HCT116 (cell line): ENCODE results near the gene MOV10L1. TPM values are rescaled to one million over a fixed set of nuclear protein-coding genes. Genes with fewer than 3 reads are reported as not detected.

Experiments used
- ATAC-seq: fragments of 200-7000 bp; cut with Tn5 transposase; 2 replicates; pipeline ENCODE4 v1.9.1; 2020; ENCODE audit warnings: mild to moderate bottlenecking, moderate library complexity
- BruUV-seq: library from RNA; stranded (reverse); fragments of 400-500 nt; replicated peaks from 2 replicates; lab custom pipeline; 2021; lab: Mats Ljungman, UMichigan
- CTCF ChIA-PET: fragments of 300-600 bp; sonication (Branson Sonifier 250); formaldehyde crosslinking; loops from one replicate; lab custom pipeline; 2021; ENCODE audit warnings: antibody characterized with exemption; lab: Charles Lee
- POLR2A ChIA-PET: fragments of 300-600, 350-600 bp; sonication (Branson Sonifier 250); formaldehyde crosslinking; loops from one replicate; lab custom pipeline; 2021; ENCODE audit warnings: antibody characterized with exemption; lab: Charles Lee
- RAD21 ChIA-PET, 2 experiments: fragments of 300-600 bp; sonication (Branson Sonifier 250); formaldehyde crosslinking; loops; one replicate each; lab custom pipeline; 2023; ENCODE audit warnings: low total read pairs in 2 of 2; ENCODE audit not compliant: uncharacterized antibody in 2 of 2, unreplicated experiment in 2 of 2, low non-redundant PET in 1 of 2; lab: Charles Lee
- DNase-seq: peaks from one replicate; pipeline ENCODE4 v3.0.0-alpha.2; 2010; ENCODE audit warnings: low read depth, low spot score
- H2AFZ ChIP-seq: fragments of 200-600 bp; shearing (Covaris generic), sonication (generic); 2 replicates; pipeline ENCODE4 v1.6.1; 2017; ENCODE audit warnings: low read depth, mixed run types, mixed read lengths, antibody characterized with exemption, low read length; ENCODE audit not compliant: poor library complexity, severe bottlenecking
- H3K27ac ChIP-seq: 2 replicates; pipeline ENCODE4 v1.5.1; 2012; ENCODE audit warnings: low read depth, low read length
- H3K27me3 ChIP-seq: fragments of 200-600 bp; sonication (generic); 2 replicates; pipeline ENCODE4 v1.6.1; 2016; ENCODE audit warnings: mixed run types, low read length, mixed read lengths; ENCODE audit not compliant: insufficient read depth
- H3K36me3 ChIP-seq, 2 experiments: fragments of 200-500 bp in 1 of 2; fragments of 200-600 bp in 1 of 2; sonication (Bioruptor generic) in 1 of 2; sonication (generic) in 1 of 2; 2 replicates each; pipeline versions ENCODE4 v1.5.1 to v1.6.1; 2014 to 2016; ENCODE audit warnings: low read length in 2 of 2, inconsistent platforms in 1 of 2, mixed read lengths in 1 of 2, mixed run types in 1 of 2; ENCODE audit not compliant: insufficient read depth in 2 of 2, control insufficient read depth in 1 of 2
- H3K4me1 ChIP-seq, 2 experiments: fragments of 200-600 bp in 1 of 2; sonication (generic) in 1 of 2; 2 replicates each; pipeline versions ENCODE4 v1.5.1 to v1.6.1; 2012 to 2017; ENCODE audit warnings: low read length in 2 of 2, inconsistent platforms in 1 of 2, mild to moderate bottlenecking in 1 of 2, mixed read lengths in 1 of 2, mixed run types in 1 of 2, moderate library complexity in 1 of 2; ENCODE audit not compliant: insufficient read depth in 2 of 2, control insufficient read depth in 1 of 2
- H3K4me2 ChIP-seq: fragments of 200-600 bp; sonication (generic); 2 replicates; pipeline ENCODE4 v1.6.1; 2017; ENCODE audit warnings: mixed run types, low read length, mixed read lengths
- H3K4me3 ChIP-seq, 2 experiments: fragments of 200-600 bp in 1 of 2; sonication (generic) in 1 of 2; replicated peaks in 1 of 2; 2 replicates each; pipeline ENCODE4 v1.5.1; 2011 to 2016; ENCODE audit warnings: low read length in 2 of 2, control low read depth in 1 of 2, low read depth in 1 of 2, mild to moderate bottlenecking in 1 of 2, mixed read lengths in 1 of 2, mixed run types in 1 of 2
- H3K79me2 ChIP-seq: fragments of 200-600 bp; sonication (generic); 2 replicates; pipeline ENCODE4 v1.6.1; 2017; ENCODE audit warnings: mild to moderate bottlenecking, mixed run types, low read length, moderate library complexity, mixed read lengths; ENCODE audit not compliant: insufficient read depth
- H3K9ac ChIP-seq: fragments of 200-600 bp; sonication (generic); 2 replicates; pipeline ENCODE4 v1.6.1; 2016; ENCODE audit warnings: low read length, mixed read lengths
- H3K9me2 ChIP-seq: fragments of 200-600 bp; sonication (generic), shearing (Covaris generic); 2 replicates; pipeline ENCODE4 v1.6.1; 2017; ENCODE audit warnings: mixed run types, mild to moderate bottlenecking, moderate library complexity; ENCODE audit not compliant: insufficient read depth
- H3K9me3 ChIP-seq, 2 experiments: fragments of 200-500 bp in 1 of 2; fragments of 200-600 bp in 1 of 2; sonication (Bioruptor generic) in 1 of 2; sonication (generic) in 1 of 2; 2 replicates each; pipeline ENCODE4 v1.6.1; 2014 to 2017; ENCODE audit warnings: low read length in 2 of 2, mixed read lengths in 2 of 2, inconsistent platforms in 1 of 2, low read depth in 1 of 2, mild to moderate bottlenecking in 1 of 2, mixed run types in 1 of 2, moderate library complexity in 1 of 2; ENCODE audit not compliant: control insufficient read depth in 1 of 2, insufficient read depth in 1 of 2
- H4K20me1 ChIP-seq: fragments of 200-600 bp; sonication (generic), shearing (Covaris generic); 2 replicates; pipeline ENCODE4 v1.6.1; 2017; ENCODE audit warnings: mixed run types, mild to moderate bottlenecking, moderate library complexity; ENCODE audit not compliant: insufficient read depth
- CBX3 ChIP-seq: IDR thresholded peaks from 2 replicates; pipeline ENCODE4 v1.6.1; 2012; ENCODE audit warnings: low read depth
- CEBPB ChIP-seq: IDR thresholded peaks from 2 replicates; pipeline ENCODE4 v1.6.1; 2012; ENCODE audit warnings: low read depth
- ELF1 ChIP-seq: IDR thresholded peaks from 2 replicates; pipeline ENCODE4 v1.6.1; 2012; ENCODE audit warnings: low read depth, borderline replicate concordance
- EZH2 ChIP-seq: fragments of 200-600 bp; sonication (generic); IDR thresholded peaks from 2 replicates; pipeline ENCODE4 v1.6.1; 2017; ENCODE audit warnings: antibody characterized with exemption, mixed run types
- FOSL1 ChIP-seq: IDR thresholded peaks from 2 replicates; pipeline ENCODE4 v1.6.1; 2012; ENCODE audit warnings: low read depth
- JUND ChIP-seq: IDR thresholded peaks from 2 replicates; pipeline ENCODE4 v1.6.1; 2012
- POLR2A ChIP-seq: IDR thresholded peaks from 2 replicates; pipeline ENCODE4 v1.7.0; 2011; ENCODE audit warnings: borderline replicate concordance; ENCODE audit not compliant: insufficient read depth, insufficient read length; ENCODE audit errors: extremely low read depth
- RAD21 ChIP-seq: IDR thresholded peaks from 2 replicates; pipeline ENCODE4 v1.6.1; 2012; ENCODE audit warnings: low read depth, mild to moderate bottlenecking
- SIN3A ChIP-seq: IDR thresholded peaks from 2 replicates; pipeline ENCODE4 v1.6.1; 2012; ENCODE audit warnings: low read depth
- SRF ChIP-seq: IDR thresholded peaks from 2 replicates; pipeline ENCODE4 v1.6.1; 2012; ENCODE audit warnings: low read depth
- TCF7L2 ChIP-seq: IDR thresholded peaks from 2 replicates; pipeline ENCODE4 v1.7.0; 2011; ENCODE audit warnings: borderline replicate concordance, inconsistent platforms; ENCODE audit not compliant: insufficient read depth, insufficient read length; ENCODE audit errors: extremely low read depth
- YY1 ChIP-seq: IDR thresholded peaks from 2 replicates; pipeline ENCODE4 v1.6.1; 2011; ENCODE audit warnings: low read length, low read depth, moderate library complexity, mild to moderate bottlenecking; ENCODE audit not compliant: insufficient replicate concordance; ENCODE audit errors: extremely low read depth
- ZFX ChIP-seq: fragments of 450-650 bp; IDR thresholded peaks from 2 replicates; pipeline ENCODE4 v1.6.1; 2017
- ZNF274 ChIP-seq: fragments of 200-500 bp; sonication (Bioruptor generic); IDR thresholded peaks from 2 replicates; pipeline ENCODE4 v1.6.1; 2014; ENCODE audit warnings: mild to moderate bottlenecking, low read depth, low read length, inconsistent platforms
- intact Hi-C: fragments of 100-400 bp; cut with micrococcal nuclease; formaldehyde crosslinking; loops from 2 replicates; pipeline ENCODE4 v1.10.0; 2022
- total RNA-seq: library from RNA; stranded (reverse); gene quantifications from one replicate; pipeline ENCODE4 v1.2.1, GENCODE V29; 2021; ENCODE audit not compliant: unreplicated experiment
- TF ChIP-seq, protein P1 (sequence below): IDR thresholded peaks from 2 replicates; pipeline ENCODE4 v1.6.1; 2012
- TF ChIP-seq, protein P2 (sequence below): IDR thresholded peaks from 2 replicates; pipeline ENCODE4 v1.6.1; 2011; ENCODE audit warnings: mild to moderate bottlenecking, low read length, moderate library complexity; ENCODE audit not compliant: insufficient replicate concordance; ENCODE audit errors: extremely low read depth
- TF ChIP-seq, protein P3 (sequence below): IDR thresholded peaks from 2 replicates; pipeline ENCODE4 v1.6.1; 2012

Gene MOV10L1
- total RNA-seq, 1 experiment from 2014 or later: not detected

DNA sequence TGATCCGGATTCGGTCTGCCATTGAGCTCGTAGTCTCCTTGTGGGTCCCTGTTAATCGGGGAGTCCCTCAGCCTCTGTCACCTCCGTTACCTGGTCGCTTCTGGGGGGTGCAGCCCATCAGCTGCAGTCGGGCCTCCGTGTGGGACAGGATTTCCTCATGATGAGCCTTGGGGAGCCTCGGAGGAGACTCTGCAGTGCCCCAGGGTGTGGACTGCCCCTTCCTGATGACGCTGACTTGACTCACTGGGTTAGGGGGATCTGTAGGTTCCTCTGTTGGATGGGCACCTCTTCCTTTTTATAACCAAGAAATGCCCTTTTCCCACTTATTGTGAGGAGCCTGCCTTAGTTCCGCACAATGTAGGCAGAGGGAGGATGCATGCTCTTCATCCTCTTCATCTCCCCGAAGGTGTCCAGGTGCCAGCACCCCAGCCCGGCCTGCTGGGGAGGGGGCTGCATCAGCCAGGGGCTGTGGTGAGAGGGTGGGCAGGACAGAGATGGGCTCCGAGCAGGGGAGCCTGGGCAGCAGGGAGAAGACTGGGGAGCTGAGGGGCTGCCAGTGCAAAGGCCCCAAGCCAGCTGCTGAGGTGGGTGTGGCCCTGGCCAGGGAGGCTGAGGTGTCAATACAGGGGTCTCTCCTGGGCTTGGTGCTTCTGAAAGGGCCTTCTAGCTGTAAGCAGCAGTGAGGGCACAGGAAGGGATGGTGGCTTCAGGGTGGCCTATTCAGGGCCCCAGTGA, 18.2 kb upstream of the MOV10L1 start:
- no peak overlapping the region for H3K4me2 ChIP-seq
- peaks cover 0 to 11% of the 10 kb centered on the region in 2 experiments; a peak in 2 of 4 replicates for H3K4me1 ChIP-seq
- ChIA-PET RAD21 (no interaction called here), CTCF (no interaction called here), POLR2A (no interaction called here)
- no peak overlapping the region for H2AFZ ChIP-seq
- no peak overlapping the region for H3K27ac ChIP-seq
- no peak overlapping the region for H3K9ac ChIP-seq
- H3K36me3 ChIP-seq: no peaks in the 10 kb centered on the region
- H3K9me3 ChIP-seq: no peaks in the 10 kb centered on the region
- H3K27me3 ChIP-seq: no peaks in the 10 kb centered on the region
- DNase-seq: no peak
- H4K20me1 ChIP-seq: no peaks in the 10 kb centered on the region
- no peak for ATAC-seq
- BruUV-seq: no TSS peak
- H3K4me3 ChIP-seq: no peak overlapping the region
- H3K79me2 ChIP-seq: no peaks in the 10 kb centered on the region
- TF ChIP-seq RAD21 (no peak), JUND (no peak), SRF (no peak), SIN3A (no peak), POLR2A (no peak)
- TF ChIP-seq, protein P1, sequence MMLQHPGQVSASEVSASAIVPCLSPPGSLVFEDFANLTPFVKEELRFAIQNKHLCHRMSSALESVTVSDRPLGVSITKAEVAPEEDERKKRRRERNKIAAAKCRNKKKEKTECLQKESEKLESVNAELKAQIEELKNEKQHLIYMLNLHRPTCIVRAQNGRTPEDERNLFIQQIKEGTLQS: no peak
- no peaks in the 10 kb centered on the region for H3K9me2 ChIP-seq
- intact Hi-C loops: no loop called here

DNA sequence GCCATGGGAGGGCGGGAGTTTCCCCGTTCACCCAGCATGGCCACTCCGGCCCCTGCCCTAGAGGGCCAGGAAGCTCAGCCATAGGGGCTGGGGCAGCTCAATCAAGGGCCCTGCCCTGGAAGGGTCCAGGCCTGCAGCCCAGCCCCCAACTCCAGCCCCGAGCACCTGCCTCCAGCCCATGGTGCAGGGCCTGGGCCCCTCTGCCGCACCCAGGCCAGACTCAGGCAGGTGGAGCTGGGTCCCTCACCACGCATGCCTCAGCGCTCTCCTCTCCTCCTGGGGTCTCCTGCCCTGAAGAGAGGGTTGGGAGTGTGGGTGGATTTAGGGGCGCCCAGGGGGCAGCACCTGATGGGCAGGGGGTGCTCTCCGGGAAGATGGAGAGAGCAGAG, 17.6 kb upstream of the MOV10L1 start:
- ChIA-PET POLR2A (no interaction called here), CTCF (no interaction called here), RAD21 (no interaction called here)
- intact Hi-C loops: no loop called here
- H4K20me1 ChIP-seq: no peaks in the 10 kb centered on the region
- no peak overlapping the region for H3K4me2 ChIP-seq
- H3K9me3 ChIP-seq: no peaks in the 10 kb centered on the region
- H3K79me2 ChIP-seq: no peaks in the 10 kb centered on the region
- no peak overlapping the region for H2AFZ ChIP-seq
- no peak overlapping the region for H3K4me3 ChIP-seq
- H3K9me2 ChIP-seq: no peaks in the 10 kb centered on the region
- H3K4me1 ChIP-seq: peaks cover 0 to 11% of the 10 kb centered on the region in 2 experiments; a peak in 2 of 4 replicates
- H3K27me3 ChIP-seq: no peaks in the 10 kb centered on the region
- no peak for ATAC-seq
- H3K27ac ChIP-seq: no peak overlapping the region
- TF ChIP-seq FOSL1: no peak
- TF ChIP-seq ELF1: no peak
- no peak for TF ChIP-seq ZNF274
- no peak for TF ChIP-seq ZFX
- TF ChIP-seq, protein P2, sequence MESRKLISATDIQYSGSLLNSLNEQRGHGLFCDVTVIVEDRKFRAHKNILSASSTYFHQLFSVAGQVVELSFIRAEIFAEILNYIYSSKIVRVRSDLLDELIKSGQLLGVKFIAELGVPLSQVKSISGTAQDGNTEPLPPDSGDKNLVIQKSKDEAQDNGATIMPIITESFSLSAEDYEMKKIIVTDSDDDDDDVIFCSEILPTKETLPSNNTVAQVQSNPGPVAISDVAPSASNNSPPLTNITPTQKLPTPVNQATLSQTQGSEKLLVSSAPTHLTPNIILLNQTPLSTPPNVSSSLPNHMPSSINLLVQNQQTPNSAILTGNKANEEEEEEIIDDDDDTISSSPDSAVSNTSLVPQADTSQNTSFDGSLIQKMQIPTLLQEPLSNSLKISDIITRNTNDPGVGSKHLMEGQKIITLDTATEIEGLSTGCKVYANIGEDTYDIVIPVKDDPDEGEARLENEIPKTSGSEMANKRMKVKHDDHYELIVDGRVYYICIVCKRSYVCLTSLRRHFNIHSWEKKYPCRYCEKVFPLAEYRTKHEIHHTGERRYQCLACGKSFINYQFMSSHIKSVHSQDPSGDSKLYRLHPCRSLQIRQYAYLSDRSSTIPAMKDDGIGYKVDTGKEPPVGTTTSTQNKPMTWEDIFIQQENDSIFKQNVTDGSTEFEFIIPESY: no peak
- TF ChIP-seq EZH2: no peak
- no peak for TF ChIP-seq SRF
- no peak for TF ChIP-seq CBX3
- TF ChIP-seq YY1: no peak
- TF ChIP-seq TCF7L2: no peak
- TF ChIP-seq, protein P3, sequence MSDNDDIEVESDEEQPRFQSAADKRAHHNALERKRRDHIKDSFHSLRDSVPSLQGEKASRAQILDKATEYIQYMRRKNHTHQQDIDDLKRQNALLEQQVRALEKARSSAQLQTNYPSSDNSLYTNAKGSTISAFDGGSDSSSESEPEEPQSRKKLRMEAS: no peak
- TF ChIP-seq CEBPB: no peak
- no peak for TF ChIP-seq SIN3A
- DNase-seq: no peak
- no TSS peak for BruUV-seq
- H3K9ac ChIP-seq: no peak overlapping the region
- no peaks in the 10 kb centered on the region for H3K36me3 ChIP-seq
